DMS79 treated with DMSO at 0.1 percent for 48 hours (cell line): Measurements from ENCODE around the gene MMP21.

Experiments used
- DNase-seq: peaks from one replicate; lab custom pipeline; 2025; lab: John Stamatoyannopoulos, UW

The MMP21 gene

DNA sequence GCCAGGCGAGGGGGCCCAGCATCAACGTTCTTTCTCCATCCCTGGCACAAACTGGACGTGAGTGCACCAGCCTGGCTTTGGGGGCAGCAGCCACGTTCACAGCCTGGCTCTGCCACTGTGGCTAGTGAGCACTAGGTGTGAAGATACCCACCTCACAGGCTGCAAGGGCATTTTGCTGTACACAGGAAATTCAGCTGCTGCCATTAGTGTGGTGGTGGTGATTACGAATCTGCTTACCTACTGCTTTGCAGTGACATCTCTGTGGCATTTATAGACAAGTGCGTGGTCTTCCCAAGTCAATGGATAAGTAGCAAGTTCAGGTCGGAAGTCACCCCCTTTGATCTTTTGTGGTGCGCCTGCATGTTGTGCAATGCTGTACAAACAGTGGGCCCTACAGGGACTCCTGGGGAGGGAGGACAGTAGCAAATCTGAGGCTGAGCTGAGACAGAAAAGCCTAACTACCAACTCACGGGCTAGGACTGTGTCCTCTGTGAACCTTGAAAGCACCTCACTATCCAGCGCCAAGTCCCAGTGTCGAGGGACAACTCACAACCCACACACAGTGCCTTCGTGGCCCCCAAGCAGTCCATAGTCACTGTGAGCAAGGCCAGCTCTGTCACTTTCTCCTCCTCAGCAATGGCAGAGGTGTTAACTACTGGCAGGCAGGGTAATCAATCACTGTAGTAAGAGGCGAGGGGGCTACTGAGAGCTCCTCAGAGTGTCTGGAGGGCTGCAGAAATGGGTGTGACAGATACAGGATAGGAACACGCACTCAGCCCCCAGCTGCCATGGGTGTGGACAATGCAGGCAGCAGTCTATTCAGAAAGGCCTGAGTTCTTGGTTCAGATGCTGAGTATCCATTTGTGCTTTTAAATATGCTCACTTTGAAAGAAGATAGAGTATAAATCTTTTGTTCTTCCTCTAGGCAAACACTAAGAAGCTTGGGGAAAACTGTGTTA is 17.0 kb upstream of the MMP21 start:
- DNase-seq, result no peak

- no peak for DNase-seq
Observed at GRCh38 chr10:125788156-125789034, 12.8 kb upstream of the MMP21 start.

- DNase-seq, result no peak
Observed at GRCh38 chr10:125785791-125786190, 10.2 kb upstream of the MMP21 start.

DNA sequence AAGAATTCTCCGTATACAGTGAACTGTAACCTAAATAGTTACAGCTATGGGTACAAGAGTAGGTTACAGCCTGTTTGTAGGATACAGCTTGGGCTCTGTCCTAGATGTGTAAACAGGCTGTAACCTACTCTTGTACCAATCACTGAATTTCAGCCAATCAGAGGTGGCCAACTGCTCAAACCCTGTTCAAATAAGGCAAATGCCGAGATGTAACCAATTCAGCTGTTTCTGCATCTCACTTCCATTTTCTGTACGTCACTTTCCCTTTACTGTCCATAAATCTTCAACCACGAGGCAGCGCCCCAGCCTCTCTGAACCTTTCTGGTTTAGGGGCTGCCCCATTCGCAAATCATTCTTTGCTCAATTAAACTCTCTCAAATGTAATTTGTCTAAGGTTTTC is 8.3 kb upstream of the MMP21 start:
- no peak for DNase-seq

DNA sequence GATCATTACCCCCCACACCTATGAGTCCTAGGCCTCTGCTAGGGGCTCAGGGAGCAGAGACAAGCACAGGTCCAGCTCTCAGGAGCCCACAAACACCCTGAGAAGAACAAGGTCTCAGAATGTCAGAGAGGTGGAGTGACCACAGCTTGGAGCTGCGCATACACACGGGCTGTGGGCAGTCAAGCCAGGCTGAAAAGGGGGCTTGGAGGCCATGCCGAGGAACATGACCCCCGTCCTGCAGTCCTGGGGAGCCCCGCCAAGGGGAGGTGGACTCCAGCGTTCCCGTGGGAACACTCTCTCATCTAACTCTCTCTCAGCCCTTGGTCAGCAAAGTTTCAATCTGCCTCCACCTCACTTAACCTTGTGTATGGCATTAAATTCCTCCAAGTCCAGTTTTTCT is 7.8 kb upstream of the MMP21 start:
- DNase-seq, result no peak

DNA sequence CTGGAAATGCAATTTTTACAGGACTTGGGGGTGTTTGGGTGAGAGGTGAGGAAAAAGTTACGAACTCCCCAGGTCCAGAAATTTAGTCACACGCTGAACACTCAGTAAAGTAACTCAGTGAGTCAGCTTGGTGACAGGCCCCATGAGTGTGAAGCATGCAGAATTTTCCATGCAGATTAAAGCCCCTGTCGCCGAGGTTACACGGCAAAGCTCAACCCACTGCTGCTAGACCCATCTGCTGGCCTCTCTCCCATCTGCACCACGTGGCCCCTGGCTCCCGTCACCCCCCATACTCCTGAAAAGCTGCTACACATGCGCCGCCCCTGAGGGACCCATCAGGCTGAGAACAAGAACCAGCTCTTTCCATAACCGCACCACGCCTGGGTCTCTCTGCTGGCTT is 7.0 kb upstream of the MMP21 start:
- no peak for DNase-seq

GRCh38 chr10:125782054-125782453 is 6.4 kb upstream of the MMP21 start:
- no peak for DNase-seq

- no peak for DNase-seq
Observed at GRCh38 chr10:125781374-125781773, 5.8 kb upstream of the MMP21 start.

DNA sequence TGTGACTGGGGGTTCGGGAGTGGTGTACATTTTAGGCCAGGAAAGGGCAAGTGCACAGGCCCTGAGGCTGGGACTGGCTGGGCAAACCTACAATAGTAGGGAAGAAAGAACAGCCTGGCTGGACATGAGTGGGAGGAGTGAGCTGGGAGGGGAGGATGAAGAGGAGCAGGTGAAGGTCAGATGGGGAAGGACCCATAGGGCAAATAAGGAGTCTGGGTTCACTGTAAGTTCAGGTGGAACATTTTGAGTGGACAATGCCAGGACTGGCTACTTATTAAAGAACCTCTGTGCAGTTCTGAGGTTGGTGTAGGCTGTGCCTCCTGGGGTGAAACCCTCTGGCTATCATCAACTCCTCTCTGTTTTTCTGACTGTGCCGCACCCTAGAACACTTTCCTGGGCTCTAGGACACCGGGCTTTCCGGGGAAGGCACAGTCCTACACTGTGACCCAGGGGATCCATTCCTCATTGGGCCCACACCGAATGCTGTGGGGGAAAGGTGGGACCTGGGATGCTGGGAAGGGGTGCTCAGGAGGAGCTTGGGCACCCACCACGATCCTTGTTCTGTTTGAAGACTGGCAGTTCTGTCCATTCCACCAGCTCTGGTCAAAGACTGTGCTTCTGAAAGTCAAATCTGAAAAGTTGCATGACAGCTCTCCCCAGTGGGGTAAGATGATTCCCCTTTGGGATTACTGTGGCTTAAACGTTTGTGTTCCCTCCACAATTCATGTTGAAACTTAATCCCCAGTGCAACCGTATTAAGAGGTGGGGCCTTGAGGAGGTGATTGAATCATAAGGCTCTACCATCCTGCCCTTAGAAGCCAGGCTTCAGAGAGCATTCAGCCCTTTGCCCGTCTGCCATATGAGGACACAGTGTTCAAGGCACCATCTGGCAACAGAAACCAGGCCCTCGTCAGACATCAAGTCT is 4.0 kb upstream of the MMP21 start:
- DNase-seq, result no peak

DNA sequence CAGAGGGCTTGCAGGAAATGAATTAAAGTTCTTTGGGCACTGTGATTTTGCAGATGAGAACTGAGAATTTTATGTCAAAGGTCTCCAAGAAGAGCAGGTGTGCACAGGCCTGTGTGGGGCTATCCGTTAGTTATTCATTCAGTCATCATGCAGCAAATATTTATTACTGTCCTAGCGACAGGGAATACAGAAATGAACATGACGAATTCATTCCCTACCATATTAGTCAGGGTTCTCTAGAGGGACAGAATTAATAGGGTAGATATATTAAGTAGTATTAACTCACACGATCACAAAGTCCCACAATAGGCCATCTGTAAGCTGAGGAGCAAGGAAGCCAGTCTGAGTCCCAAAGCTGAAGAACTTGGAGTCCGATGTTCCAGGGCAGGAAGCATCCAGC is 2.9 kb upstream of the MMP21 start:
- no peak for DNase-seq

GRCh38 chr10:125777806-125778205 is 2.2 kb upstream of the MMP21 start:
- DNase-seq, result no peak

- DNase-seq, result no peak
Observed at GRCh38 chr10:125774581-125775191, 935 bp downstream of the MMP21 start.

DNA sequence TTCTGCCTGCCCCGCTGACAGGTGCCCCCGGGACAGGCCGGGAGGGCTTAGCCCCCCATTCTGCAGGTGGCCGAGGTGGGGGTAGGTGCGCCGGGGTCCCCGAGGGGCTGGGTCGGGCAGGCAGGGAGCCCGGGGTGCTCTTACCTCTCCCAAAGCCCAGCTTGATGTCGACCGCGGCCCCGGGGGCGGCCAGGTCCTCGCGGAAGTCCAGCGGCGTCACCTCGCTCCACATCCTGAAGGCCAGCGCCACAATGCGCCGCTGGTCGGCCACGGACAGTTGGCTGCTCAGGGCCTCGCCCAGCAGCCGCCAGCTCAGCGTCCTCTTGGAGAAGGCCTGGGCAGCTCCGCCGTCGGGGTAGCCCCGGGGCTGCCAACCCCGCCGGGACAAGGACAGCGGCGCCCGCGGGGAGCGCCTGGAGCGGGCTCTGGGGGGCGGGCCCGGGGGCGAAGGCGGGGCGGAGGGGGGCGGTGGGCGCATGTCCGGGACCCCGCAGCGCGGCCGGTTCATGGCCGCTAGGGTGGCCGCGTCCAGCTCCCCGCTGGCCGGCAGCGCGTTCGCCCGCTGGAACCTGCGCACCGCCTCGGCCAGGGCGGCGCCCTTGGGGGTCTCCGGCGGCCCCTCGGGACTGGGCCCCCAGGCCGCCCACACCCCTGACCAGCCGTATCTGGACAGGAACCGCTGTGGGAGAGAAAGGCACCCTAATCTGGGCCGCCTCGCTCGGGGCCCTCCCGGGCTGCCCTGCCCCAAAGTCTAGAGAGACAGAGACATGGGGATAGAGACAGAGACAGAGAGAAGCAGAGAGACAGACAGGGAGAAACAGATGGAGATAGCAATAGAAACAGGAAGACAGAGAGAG is 1.7 kb downstream of the MMP21 start:
- DNase-seq, result no peak

GRCh38 chr10:125772864-125773180 is 2.8 kb downstream of the MMP21 start:
- no peak for DNase-seq

DNA sequence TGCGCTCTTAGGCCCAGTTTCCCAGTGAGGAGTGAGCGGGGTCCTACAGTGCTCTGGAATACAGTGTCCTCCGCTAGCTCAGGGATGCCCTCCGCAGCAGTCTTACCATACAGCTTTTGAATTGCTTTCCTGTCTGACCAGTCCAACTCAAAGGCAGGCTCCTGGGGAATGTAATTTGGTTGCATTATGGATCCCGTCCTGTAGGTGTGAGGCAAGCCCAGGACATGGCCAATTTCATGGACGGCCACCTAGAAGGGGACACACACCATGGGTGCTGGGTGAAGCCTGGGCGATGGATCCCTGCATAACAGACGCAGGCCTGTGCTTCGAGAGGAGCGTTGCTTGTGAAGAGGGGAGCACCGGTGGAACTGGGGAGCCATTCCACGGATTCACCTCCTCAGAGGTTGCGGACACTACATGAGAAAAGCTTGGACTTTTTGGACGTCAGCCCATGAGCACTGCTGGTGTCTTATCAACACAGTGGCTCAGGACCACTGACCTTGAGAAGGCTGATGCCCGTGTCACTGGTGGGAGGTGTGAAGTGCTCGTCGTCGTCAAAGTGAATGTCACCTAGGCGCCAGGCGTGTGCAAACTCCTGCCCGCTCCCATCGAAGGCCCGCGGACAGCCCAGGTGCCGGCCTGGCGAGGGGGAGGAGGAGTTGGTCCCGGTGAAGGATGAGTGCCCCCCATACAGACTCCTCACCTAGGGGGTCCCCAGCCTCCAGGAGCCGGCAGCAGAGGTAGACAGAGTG is 3.3 kb downstream of the MMP21 start:
- no peak for DNase-seq

- no peak for DNase-seq
Observed at GRCh38 chr10:125770844-125771243, 4.8 kb downstream of the MMP21 start.

- DNase-seq, result no peak
Observed at GRCh38 chr10:125769175-125769574, 6.4 kb downstream of the MMP21 start.

DNA sequence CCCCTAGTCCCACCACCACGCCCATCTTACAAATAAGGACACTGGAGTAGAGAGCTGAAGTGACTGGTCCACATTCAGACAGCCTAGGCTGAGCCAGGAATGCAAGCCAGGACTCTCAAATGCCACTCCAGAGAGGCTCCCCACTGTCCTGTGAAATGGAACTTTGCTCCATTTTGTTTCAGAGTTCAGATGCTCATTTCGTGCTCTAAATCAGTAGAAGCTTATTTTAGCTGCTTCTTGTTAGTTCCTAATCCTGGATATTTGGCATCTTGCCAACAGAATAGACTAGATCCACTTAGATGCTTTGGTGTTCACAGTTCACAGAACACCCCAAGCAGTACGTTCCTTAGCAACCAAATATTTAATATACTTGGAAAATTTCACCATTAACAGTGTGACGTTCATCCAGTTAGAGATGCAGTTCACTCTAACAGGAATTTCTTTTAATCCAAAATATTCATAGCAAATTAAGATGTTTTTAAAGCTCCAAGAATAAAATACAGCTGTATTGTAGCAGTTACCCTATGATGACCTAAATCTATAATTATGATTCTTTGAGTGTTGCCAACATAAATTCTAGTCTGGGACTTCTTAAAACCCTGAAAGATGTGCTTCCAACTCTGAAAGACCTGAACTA is 7.3 kb downstream of the MMP21 start:
- peak; percentile 19 for DNase-seq

- DNase-seq, result no peak
Observed at GRCh38 chr10:125766511-125766910, 9.1 kb downstream of the MMP21 start.
